HT-29 (cell line): ENCODE results near the gene OR4D1. TPM values are rescaled to one million over a fixed set of nuclear protein-coding genes. Genes with fewer than 3 reads are reported as not detected.

Source experiments
- DNase-seq: peaks from one replicate; pipeline ENCODE4 v3.0.0-alpha.2; 2015; ENCODE audit warnings: low spot score
- total RNA-seq: library from RNA; depleted of rRNA; stranded (reverse); fragments of >200 nt; shearing (Covaris generic); gene quantifications from 2 replicates; pipeline ENCODE4 v1.2.3, GENCODE V29; 2014; rRNA removed

OR4D1 gene
- total RNA-seq, 1 experiment from 2014 or later: not detected

GRCh38 chr17:58193641-58194255 is 45.6 kb downstream of the OR4D1 start:
- DNase-seq: no peak

GRCh38 chr17:58195518-58196123 is 47.4 kb downstream of the OR4D1 start:
- DNase-seq: no peak

- no peak for DNase-seq
Measured at GRCh38 chr17:58196610-58197009, 48.4 kb downstream of the OR4D1 start.

- peak; percentile 69 for DNase-seq
Measured at GRCh38 chr17:58200024-58200633, 51.9 kb downstream of the OR4D1 start.

GRCh38 chr17:58202859-58203258 is 54.7 kb downstream of the OR4D1 start:
- DNase-seq: no peak

GRCh38 chr17:58204796-58205195 is 56.6 kb downstream of the OR4D1 start:
- no peak for DNase-seq

- DNase-seq: no peak
Measured at GRCh38 chr17:58205936-58206335, 57.8 kb downstream of the OR4D1 start.

GRCh38 chr17:58207451-58207850 is 59.3 kb downstream of the OR4D1 start:
- no peak for DNase-seq

- no peak for DNase-seq
Measured at GRCh38 chr17:58208344-58208743, 60.2 kb downstream of the OR4D1 start.

Other genes with a start within 250 kb of the OR4D1 start
- 37.6 and 45.5 TPM in 2 replicates for gene CUEDC1, start 193.0 kb upstream of the OR4D1 start, total RNA-seq
- 39.5 and 47.5 TPM in 2 replicates for gene VEZF1, start 160.1 kb upstream of the OR4D1 start, total RNA-seq
- gene SRSF1, start 141.1 kb upstream of the OR4D1 start, total RNA-seq: 404 and 436 TPM in 2 replicates
- 18.6 and 20.5 TPM in 2 replicates for gene DYNLL2, start 65.0 kb upstream of the OR4D1 start, total RNA-seq
- not detected in 2 replicates for gene OR4D2, start 18.6 kb downstream of the OR4D1 start, total RNA-seq
- gene EPX, start 44.3 kb downstream of the OR4D1 start, total RNA-seq: not detected in 2 replicates
- 5.1 and 8.9 TPM in 2 replicates for gene MKS1, start 70.9 kb downstream of the OR4D1 start, total RNA-seq
- gene LPO, start 90.2 kb downstream of the OR4D1 start, total RNA-seq: not detected in 2 replicates
- gene MPO, start 132.6 kb downstream of the OR4D1 start, total RNA-seq: not detected in 2 replicates
- gene TSPOAP1, start 180.4 kb downstream of the OR4D1 start, total RNA-seq: 0.86 and 2.4 TPM in 2 replicates
- 53.0 and 60.0 TPM in 2 replicates for gene SUPT4H1, start 203.8 kb downstream of the OR4D1 start, total RNA-seq